Amniotic epithelial cell (primary cell): ENCODE data around the gene STXBP6.

Experiments used
- DNase-seq: peaks from one replicate; pipeline ENCODE4 v3.0.0-alpha.2; 2010; ENCODE audit warnings: low read depth

STXBP6 gene

GRCh38 chr14:25052385-25052784 lies 2.4 kb upstream of the STXBP6 start:
- no peak for DNase-seq

- peak; percentile 70 for DNase-seq
These were observed 563 bp upstream of the STXBP6 start for GRCh38 chr14:25050269-25051150.

GRCh38 chr14:25049093-25049567 lies 817 bp downstream of the STXBP6 start:
- no peak for DNase-seq

- peak; percentile 70 for DNase-seq
These were observed 1.6 kb downstream of the STXBP6 start for GRCh38 chr14:25048170-25049016.

- DNase-seq: peak; percentile 18
These were observed 3.5 kb downstream of the STXBP6 start for GRCh38 chr14:25046301-25046943.

GRCh38 chr14:25044106-25044698 lies 5.7 kb downstream of the STXBP6 start:
- DNase-seq: no peak

GRCh38 chr14:25042362-25043299 lies 7.3 kb downstream of the STXBP6 start:
- DNase-seq: peak; percentile 77

GRCh38 chr14:25041898-25042297 lies 8.0 kb downstream of the STXBP6 start:
- no peak for DNase-seq

- peak; percentile 49 for DNase-seq
These were observed 8.5 kb downstream of the STXBP6 start for GRCh38 chr14:25041484-25041883.

GRCh38 chr14:25039933-25040332 lies 10.0 kb downstream of the STXBP6 start:
- DNase-seq: no peak

GRCh38 chr14:25038044-25038668 lies 11.8 kb downstream of the STXBP6 start:
- DNase-seq: no peak

GRCh38 chr14:25037032-25037431 lies 12.9 kb downstream of the STXBP6 start:
- no peak for DNase-seq

- no peak for DNase-seq
These were observed 14.9 kb downstream of the STXBP6 start for GRCh38 chr14:25034803-25035681.

- no peak for DNase-seq
These were observed 16.6 kb downstream of the STXBP6 start for GRCh38 chr14:25033358-25033757.

- DNase-seq: no peak
These were observed 17.7 kb downstream of the STXBP6 start for GRCh38 chr14:25032092-25032784.

GRCh38 chr14:25026476-25027137 lies 23.3 kb downstream of the STXBP6 start:
- DNase-seq: no peak

- no peak for DNase-seq
These were observed 30.1 kb downstream of the STXBP6 start for GRCh38 chr14:25019892-25020291.

GRCh38 chr14:25017562-25017961 lies 32.4 kb downstream of the STXBP6 start:
- DNase-seq: no peak
